Raji (cell line): ENCODE data around the gene CNBP.

Experiments used
- POLR2A ChIP-seq: IDR thresholded peaks from 2 replicates; pipeline ENCODE4 v1.6.1; 2011; ENCODE audit warnings: low read depth, low read length, control low read depth; ENCODE audit not compliant: insufficient read depth

Gene CNBP

DNA sequence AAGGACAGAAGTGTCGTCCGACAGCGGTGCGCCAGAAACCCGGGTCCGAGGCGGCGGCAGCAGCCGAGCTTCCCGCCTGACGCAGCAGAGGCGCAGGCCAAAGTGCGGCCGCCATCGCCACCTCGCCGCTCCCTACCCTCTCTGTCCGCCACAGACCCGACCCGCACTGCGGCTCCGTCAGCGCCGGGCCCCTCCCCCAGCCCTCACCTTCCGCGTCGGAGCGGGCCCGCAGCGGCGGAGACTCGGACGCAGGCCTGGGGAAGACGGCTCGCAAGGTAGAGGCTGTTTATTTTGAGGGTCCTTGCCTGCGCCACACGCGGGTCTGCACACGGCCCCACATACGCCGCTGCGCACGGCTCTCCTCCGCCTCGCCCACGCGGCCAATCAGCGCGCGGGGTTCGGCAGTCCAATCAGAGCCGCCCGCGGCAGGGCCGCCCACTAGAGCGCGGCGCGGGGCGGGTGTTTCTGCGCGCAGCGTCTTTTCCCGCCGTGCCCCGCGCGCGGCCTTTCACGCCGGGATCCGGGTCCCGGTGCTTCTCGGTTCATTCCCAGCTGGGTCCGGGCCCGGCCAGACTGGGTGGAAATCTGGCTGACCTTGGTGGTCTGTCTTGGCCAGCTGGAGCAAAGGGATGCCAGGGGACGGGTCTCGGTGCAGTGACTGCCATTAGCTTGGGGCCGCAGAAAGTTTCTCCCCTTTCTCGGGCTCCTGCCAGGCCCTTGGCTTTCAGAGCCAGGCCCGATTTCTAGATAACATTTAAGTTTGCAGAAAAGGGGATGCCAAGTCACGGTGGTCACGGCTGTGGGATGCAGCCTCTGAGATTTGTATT, at the start of gene CNBP:
Gene CNBP, minus strand, starts transcription at position 328 of the 827 bp plus-strand sequence. CDS start 12,139 bp downstream, outside the sequence.
- peak; percentile 93 for TF ChIP-seq POLR2A

DNA sequence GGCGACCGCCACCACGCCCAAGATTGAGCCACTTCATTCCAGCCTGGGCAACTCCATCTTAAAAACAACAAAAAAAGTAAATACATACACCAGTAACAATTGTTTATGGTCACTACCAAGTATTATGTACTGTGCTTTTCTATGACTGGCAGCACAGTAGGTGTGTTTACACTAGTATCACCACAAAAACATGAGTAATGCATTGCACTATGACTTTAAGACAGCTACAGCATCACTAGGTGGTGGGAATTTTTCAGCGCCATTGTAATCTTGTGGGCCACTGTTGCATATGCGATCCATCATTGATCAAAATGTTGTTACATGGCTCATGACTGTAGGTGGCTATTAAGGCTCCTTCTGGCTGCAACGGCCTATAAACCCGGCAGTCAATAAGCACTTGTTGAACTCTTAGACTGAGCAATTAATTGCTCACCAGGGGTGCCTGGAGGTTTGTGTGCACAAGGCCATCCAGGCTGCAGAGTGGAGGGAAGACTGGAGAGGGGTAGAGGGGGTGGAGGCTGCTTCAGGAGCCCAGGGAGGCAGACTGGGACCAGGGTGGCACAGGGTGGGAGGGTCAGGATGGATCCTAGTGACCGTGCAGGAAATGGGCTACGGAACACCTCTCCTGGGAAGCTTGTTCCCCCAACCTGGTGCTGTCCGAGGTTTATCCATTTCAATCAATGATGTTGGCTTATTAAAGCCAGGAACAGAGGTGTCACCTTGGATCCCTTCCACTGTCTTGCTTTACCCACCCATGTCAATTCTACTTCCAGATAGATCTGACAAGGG, 47.8 kb upstream of the CNBP start:
- no peak for TF ChIP-seq POLR2A

DNA sequence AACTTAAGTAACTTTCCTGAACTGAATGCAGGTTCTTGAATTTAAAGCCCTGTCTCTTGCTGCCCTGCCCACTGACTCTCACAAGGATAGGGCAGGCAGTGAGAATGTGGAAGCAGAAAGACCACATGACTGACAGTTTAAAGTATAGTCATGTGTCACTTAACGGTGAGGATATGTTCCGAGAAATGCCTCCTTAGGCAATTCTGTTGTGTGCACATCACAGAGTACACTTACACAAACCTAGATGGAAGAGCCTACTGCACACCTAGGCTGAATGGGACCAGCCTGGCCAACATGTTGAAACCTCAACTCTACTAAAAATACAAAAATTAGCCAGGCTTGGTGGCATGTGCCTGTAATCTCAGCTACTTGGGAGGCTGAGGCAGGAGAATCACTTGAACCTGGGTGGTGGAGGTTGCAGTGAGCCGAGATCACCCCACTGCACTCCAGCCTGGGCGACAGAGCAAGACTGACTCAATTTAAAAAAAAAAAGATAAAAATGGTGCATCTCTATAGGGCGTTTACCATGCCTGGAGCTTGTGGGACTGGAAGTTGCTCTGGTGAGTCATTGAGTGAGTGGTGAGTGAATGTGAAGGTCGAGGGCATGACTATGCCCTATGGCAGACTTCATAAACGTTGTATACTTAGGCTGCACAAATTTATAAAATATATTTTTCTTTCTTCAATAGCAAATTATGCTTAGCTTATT, 46.8 kb upstream of the CNBP start:
- TF ChIP-seq POLR2A, result no peak

DNA sequence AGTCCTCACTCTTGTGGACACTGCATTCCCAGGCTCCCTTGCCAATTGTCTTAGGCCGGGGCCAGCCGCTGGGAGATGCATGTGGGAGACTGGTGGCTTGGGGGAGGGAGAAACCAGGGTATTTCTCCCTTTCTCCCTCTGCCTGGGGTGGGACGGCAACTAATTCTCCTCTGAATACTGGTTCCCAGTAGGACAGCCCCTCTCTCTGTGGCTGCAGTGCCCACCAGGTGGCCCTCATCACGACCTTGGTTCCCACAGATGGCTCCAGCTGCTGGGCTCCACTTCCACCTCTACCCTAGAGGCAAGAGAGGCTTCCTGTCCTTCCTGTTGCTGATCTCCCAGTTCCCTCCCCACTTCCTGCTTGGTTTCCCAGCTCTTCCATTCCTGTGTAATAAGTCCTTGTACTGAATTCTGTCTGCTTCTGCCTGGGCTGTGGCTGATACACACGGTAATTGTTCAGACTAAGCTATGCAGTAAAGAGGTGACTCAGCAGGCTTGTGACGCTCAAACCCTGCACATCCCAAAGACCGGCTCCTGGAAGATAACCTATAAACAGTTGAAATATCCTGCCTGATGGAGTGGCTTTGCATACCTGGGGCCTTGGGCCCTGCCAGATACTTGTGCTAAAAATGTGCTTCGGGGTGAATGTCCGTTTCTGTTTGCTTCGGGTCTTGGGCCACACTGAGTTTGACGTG, 45.3 kb upstream of the CNBP start:
- no peak for TF ChIP-seq POLR2A

DNA sequence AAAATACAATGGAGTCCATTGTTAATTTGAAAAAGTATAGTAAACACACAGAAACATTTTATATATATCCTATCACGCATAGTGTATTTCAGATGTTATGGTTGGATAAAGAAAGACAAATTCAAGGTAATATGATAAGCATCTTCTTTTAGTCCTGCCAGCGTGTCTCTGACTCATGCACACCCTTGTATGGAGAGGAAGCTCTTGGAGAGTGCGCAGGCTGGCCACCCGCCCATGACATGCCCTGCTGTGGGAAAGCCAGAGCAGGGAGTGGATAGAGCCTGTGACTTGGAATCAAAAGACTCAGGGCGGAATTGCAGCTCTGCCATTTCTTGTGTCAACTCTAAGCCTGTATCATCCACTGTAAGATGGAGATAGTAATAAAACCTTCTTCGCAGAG, 42.7 kb upstream of the CNBP start:
- TF ChIP-seq POLR2A, result no peak

DNA sequence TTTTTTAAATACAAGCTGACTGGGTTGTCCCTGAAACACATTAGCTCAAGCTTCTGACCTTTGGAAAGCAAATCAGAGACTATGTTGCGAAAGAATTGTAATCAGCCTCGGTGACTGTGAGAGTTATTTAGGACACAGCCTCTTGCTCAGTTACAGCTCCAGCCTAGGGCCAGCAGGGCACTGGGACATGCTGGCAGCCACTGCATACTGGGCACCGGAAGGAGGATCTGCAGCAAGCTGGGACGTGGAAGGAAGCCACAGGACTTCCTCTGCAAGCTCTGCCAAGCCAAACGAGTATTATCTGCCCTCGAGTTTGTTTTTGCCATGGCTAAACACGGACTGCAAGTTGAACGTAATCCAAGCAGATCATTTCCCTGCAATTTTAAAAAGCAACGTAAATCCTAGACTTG, 41.3 kb upstream of the CNBP start:
- no peak for TF ChIP-seq POLR2A

DNA sequence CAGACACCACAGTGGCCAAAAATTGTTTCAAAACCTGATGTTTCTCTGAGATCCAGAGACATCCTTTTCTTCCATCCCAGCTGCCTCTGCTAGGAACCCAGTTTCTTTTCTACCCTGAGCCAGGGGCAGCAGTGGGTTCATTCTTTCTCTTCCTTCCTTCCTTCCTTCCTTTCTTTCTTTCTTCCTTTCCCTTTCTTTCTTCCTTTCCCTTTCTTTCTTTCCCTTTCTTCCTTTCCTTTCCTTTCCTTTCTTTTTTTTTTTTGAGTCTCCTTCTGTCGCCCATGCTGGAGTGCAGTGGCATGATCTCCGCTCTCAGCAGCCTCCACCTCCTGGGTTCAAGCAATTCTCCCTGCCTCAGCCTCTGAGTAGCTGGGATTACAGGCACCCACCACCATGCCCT, 35.0 kb upstream of the CNBP start:
- TF ChIP-seq POLR2A, result no peak

DNA sequence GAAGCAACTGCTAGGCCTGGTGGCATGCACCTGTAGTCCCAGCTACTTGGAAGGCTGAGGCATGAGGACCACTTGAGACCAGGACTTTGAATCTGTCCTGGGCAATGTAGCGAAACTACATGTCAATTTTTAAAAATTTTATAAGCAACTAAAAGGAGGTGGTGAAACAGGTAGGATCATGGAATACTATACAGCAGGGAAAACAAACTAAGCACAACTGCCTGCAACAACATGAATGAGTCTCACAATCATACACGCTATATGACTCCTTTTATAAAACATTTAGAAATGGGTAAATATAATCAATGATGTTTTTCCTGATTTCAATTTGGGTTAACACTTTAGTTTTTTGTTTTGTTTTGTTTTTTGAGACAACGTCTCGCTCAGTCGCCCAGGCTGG, 29.5 kb upstream of the CNBP start:
- no peak for TF ChIP-seq POLR2A

DNA sequence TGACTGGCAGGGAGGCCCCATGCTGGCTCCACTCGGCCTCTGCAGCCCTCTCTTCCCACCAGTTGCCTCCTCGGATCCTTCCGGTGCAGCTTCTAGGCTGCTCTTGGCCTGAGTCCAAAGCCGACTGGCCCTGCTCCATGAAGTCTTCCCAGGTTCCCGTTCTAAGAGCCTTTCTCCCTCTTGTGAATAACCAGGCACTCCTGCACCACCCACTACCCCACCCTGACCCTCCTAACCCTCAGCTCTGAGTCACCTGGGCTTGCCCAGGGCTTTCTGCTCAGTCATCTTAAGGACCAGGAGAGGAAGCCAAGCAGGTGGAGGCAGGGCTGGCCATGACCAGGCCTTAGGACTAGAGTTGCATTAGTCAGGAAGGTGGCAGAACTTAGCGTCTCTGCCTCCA, 28.1 kb upstream of the CNBP start:
- TF ChIP-seq POLR2A, result no peak

DNA sequence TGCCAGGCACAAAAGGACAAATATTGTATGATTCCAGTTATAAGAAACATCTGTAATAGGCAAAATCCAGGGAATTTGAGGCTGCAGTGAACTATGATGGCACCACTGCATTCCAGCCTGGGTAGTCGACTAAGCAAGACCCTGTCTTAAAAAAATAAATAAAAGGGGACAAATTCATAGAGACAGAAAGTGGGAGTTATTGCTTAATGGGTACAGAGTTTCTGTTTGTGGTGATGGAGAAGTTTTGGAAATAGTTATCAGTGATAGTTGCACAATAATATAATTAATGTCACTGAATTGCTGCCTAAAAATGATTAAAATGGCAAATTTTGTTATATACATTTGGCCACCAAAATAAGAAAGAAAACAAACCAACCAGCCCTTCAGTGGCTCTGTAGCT, 27.6 kb upstream of the CNBP start:
- TF ChIP-seq POLR2A, result no peak

DNA sequence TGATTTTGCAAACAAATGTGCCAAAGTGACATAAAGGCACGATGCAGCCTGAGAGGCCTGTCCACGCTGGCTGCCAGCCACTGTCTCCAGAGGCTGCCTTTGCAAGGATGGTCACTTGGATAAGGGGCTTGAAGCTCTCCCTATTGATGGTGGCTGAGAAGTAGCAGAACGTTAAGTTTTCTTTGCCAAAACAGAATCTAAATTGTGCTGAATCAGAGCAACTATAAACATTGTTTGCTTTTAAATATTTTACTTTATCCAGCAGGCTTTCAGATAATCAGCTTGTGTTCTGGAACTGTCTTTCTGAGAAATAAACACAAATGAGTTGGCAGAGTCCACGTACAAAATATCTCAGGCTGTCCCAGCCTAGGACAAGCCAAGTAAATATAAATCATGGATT, 23.8 kb upstream of the CNBP start:
- no peak for TF ChIP-seq POLR2A

DNA sequence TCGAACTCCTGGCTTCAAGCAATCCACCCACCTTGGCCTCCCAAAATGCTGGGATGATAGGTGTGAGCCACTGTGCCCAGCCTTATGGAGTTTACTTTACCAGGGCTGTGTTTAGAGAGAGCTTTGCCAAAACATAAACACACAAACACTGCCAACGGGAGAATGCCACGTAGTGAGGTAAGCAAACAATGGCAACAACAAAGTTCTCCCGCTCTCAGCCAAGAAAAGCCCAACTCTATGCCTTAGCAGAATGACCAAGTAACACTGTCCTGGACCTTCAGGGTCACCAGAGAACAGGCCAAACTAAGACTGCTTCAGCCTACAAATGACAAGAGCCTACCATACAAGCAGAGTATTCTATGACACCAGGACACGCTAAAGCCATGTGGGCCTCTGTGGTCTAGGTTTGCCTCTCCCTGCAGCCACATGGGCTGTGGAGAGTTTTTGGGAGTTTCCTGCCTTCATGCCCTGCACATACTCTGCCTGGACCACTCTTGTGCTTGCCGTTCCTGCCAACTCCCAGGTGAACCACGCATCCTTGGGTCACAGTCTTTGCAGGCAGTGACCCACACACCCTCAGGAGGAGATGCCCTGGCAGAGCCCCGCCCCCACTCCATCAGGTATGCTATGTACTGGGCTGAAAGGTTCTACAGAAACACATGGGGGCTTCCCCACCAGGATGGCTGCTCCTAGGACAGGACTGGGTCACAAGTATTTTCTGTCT, 21.6 kb upstream of the CNBP start:
- TF ChIP-seq POLR2A, result no peak

DNA sequence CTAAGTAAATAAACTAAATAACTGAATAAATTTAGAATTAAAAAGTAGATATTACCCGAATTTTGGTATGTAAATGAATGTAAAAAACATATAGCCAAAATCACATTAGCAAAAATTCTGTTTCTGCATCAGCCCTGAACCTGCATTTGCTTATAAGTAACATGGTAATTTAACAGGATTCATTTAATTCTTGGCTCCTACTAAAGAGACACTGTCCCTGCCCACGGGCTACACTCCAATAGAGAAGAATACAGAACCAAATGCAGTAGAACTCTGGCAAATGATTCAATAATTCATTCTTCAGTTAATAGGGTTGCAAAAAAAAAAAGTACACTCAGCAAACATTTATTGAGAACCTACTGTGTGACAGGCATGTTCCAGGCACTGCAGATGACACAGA, 20.8 kb upstream of the CNBP start:
- no peak for TF ChIP-seq POLR2A

DNA sequence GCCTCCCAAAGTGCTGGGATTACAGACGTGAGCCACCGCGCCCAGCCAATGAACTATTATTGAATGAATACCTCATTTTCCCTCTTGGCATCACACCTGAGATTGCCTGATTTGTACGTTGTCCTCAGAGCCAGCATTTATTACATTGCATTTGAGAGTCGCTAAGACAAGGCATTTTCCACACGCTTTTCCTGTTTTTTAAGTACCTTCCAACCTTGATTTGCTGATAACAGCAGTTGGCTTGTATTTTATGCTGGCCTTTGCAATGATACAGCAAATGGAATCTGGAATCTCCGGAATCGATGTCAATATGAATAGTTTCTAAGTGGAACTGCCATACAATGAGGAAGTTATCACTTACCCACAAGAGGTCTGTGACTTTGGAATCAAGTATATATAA, 15.7 kb upstream of the CNBP start:
- TF ChIP-seq POLR2A, result no peak

DNA sequence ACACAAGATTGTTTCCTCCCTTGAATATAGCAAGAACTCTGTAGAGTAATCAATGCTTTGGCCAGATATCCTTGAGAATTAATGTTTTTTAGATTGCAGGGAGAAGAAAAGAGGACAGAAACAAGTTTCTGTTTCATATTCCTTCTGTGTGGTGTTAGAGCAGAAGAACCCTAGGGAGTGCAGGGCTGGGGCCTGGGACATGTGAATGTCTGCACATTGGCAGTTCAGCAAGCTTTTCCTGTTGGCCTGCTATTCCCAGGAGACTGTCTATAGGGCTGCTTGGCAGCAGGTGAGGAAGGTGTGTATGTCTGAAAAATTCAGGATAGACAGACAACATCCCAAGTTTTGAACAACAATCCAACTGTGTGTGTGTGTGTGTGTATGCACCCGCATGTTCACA, 13.6 kb upstream of the CNBP start:
- TF ChIP-seq POLR2A, result no peak

DNA sequence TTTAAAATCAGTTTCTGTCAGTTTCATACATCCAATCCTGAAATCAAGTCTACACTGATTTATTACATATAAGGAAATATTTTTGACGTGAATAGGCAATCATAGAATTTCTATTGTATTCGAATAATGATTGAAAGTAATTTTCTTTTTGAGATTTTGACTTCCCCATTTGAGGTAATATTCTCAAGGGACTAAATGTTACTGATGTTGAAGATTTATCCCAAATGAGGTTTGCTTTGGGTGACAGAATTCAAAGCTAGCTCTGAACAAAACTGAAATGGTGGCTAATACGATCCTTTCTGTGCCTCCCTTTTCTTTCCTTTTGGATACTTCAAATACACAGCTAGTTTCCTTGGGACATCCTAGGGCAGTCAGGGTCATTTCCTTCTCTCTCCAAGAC, 12.9 kb upstream of the CNBP start:
- TF ChIP-seq POLR2A, result no peak
